Bladder microvascular endothelial cell (primary cell): ENCODE data around the gene CT47B1. TPM values are rescaled to one million over a fixed set of nuclear protein-coding genes. Genes with fewer than 3 reads are reported as not detected.

Source experiments
- total RNA-seq: library from RNA; depleted of rRNA; stranded (reverse); fragments of >200 nt; gene quantifications from 2 replicates; pipeline ENCODE4 v1.2.3, GENCODE V29; 2014

CT47B1 gene
- not detected in 2 replicates for total RNA-seq

GRCh38 chrX:120875766-120876165 is at the start of gene CT47B1:
CT47B1 (minus strand) TSS chrX:120875866; CDS start chrX:120875670, 196 bp downstream.

Other genes with a start within 250 kb of the CT47B1 start
- 38.4 and 56.8 TPM in 2 replicates for gene C1GALT1C1, start 245.8 kb downstream of the CT47B1 start, total RNA-seq
- gene CT47A11, start 61.3 kb upstream of the CT47B1 start, total RNA-seq, result not detected in 2 replicates
- not detected in 2 replicates for gene CT47A10, start 66.2 kb upstream of the CT47B1 start, total RNA-seq
- gene CT47A9, start 71.0 kb upstream of the CT47B1 start, total RNA-seq, result not detected in 2 replicates
- gene CT47A8, start 75.9 kb upstream of the CT47B1 start, total RNA-seq, result not detected in 2 replicates
- gene CT47A7, start 80.7 kb upstream of the CT47B1 start, total RNA-seq, result not detected in 2 replicates
- not detected in 2 replicates for gene CT47A6, start 85.6 kb upstream of the CT47B1 start, total RNA-seq
- gene CT47A5, start 90.5 kb upstream of the CT47B1 start, total RNA-seq, result not detected in 2 replicates
- not detected in 2 replicates for gene CT47A4, start 95.3 kb upstream of the CT47B1 start, total RNA-seq
- not detected in 2 replicates for gene CT47A3, start 100.2 kb upstream of the CT47B1 start, total RNA-seq
- gene CT47A2, start 105.1 kb upstream of the CT47B1 start, total RNA-seq, result not detected in 2 replicates
- not detected in 2 replicates for gene CT47A1, start 109.9 kb upstream of the CT47B1 start, total RNA-seq
- gene GLUD2, start 171.7 kb upstream of the CT47B1 start, total RNA-seq, result 1.0 and 3.9 TPM in 2 replicates